ENCODE measurements around the gene PTPRU.

PTPRU gene

GRCh38 chr1:29317916-29318530, 81.7 kb downstream of the PTPRU start:
- TF ChIP-seq EZH2phosphoT487 (IDR thresholded peaks at IDR 0.05; ENCODE audit: borderline replicate concordance) (no peak), CTCF (conservative IDR thresholded peaks at IDR 0.05; ENCODE audit: low read length) (no peak)
- H3K9me3 ChIP-seq (ENCODE audit: insufficient read depth, low read depth, low read length) = no peaks in the 10 kb centered on the region
- no peaks in the 10 kb centered on the region for H3K27me3 ChIP-seq (ENCODE audit: insufficient read depth, low read length, poor library complexity, severe bottlenecking)
- H3K4me3 ChIP-seq (ENCODE audit: low read length, poor library complexity, severe bottlenecking) = no peak overlapping the region
- no peaks in the 10 kb centered on the region for H3K9me2 ChIP-seq (replicated peaks; ENCODE audit: low read depth, low read length)
- no peaks in the 10 kb centered on the region for H3F3A ChIP-seq (ENCODE audit: low read depth)
- H2AFZ ChIP-seq (ENCODE audit: low read length) = no peak overlapping the region
- H3K4me2 ChIP-seq (ENCODE audit: low read depth, low read length, poor library complexity, severe bottlenecking) = no peak overlapping the region
- H3K4me1 ChIP-seq (ENCODE audit: insufficient read depth, low read length, poor library complexity, severe bottlenecking) = no peaks in the 10 kb centered on the region
- no peaks in the 10 kb centered on the region for H4K20me1 ChIP-seq (ENCODE audit: insufficient read depth, low read length, poor library complexity, severe bottlenecking)
- H3K79me2 ChIP-seq (ENCODE audit: insufficient read depth, low read length) = no peaks in the 10 kb centered on the region
- H3K9ac ChIP-seq (ENCODE audit: low read depth, low read length, poor library complexity, severe bottlenecking) = no peak overlapping the region
- H3K36me3 ChIP-seq (ENCODE audit: insufficient read depth, low read length) = no peaks in the 10 kb centered on the region

GRCh38 chr1:29318724-29319123, 82.4 kb downstream of the PTPRU start:
- TF ChIP-seq EZH2phosphoT487 (IDR thresholded peaks at IDR 0.05; ENCODE audit: borderline replicate concordance) (no peak), CTCF (conservative IDR thresholded peaks at IDR 0.05; ENCODE audit: low read length) (no peak)
- no peaks in the 10 kb centered on the region for H4K20me1 ChIP-seq (ENCODE audit: insufficient read depth, low read length, poor library complexity, severe bottlenecking)
- no peaks in the 10 kb centered on the region for H3K27me3 ChIP-seq (ENCODE audit: insufficient read depth, low read length, poor library complexity, severe bottlenecking)
- H3K9ac ChIP-seq (ENCODE audit: low read depth, low read length, poor library complexity, severe bottlenecking) = no peak overlapping the region
- no peaks in the 10 kb centered on the region for H3K4me1 ChIP-seq (ENCODE audit: insufficient read depth, low read length, poor library complexity, severe bottlenecking)
- no peak overlapping the region for H3K4me2 ChIP-seq (ENCODE audit: low read depth, low read length, poor library complexity, severe bottlenecking)
- no peaks in the 10 kb centered on the region for H3K9me3 ChIP-seq (ENCODE audit: insufficient read depth, low read depth, low read length)
- H3K79me2 ChIP-seq (ENCODE audit: insufficient read depth, low read length) = no peaks in the 10 kb centered on the region
- H3K36me3 ChIP-seq (ENCODE audit: insufficient read depth, low read length) = no peaks in the 10 kb centered on the region
- no peaks in the 10 kb centered on the region for H3F3A ChIP-seq (ENCODE audit: low read depth)
- no peaks in the 10 kb centered on the region for H3K9me2 ChIP-seq (replicated peaks; ENCODE audit: low read depth, low read length)
- H3K4me3 ChIP-seq (ENCODE audit: low read length, poor library complexity, severe bottlenecking) = no peak overlapping the region
- no peak overlapping the region for H2AFZ ChIP-seq (ENCODE audit: low read length)

GRCh38 chr1:29319300-29320110, 83.2 kb downstream of the PTPRU start:
- Histone ChIP-seq H3F3A (ENCODE audit: low read depth) (no peaks in the 10 kb centered on the region), H3K4me2 (ENCODE audit: low read depth, low read length, poor library complexity, severe bottlenecking) (no peak overlapping the region), H3K9me3 (ENCODE audit: insufficient read depth, low read depth, low read length) (no peaks in the 10 kb centered on the region), H3K27me3 (ENCODE audit: insufficient read depth, low read length, poor library complexity, severe bottlenecking) (no peaks in the 10 kb centered on the region), H4K20me1 (ENCODE audit: insufficient read depth, low read length, poor library complexity, severe bottlenecking) (no peaks in the 10 kb centered on the region), H3K36me3 (ENCODE audit: insufficient read depth, low read length) (no peaks in the 10 kb centered on the region), H3K4me3 (ENCODE audit: low read length, poor library complexity, severe bottlenecking) (no peak overlapping the region), H3K9ac (ENCODE audit: low read depth, low read length, poor library complexity, severe bottlenecking) (no peak overlapping the region), H2AFZ (ENCODE audit: low read length) (no peak overlapping the region), H3K4me1 (ENCODE audit: insufficient read depth, low read length, poor library complexity, severe bottlenecking) (no peaks in the 10 kb centered on the region), H3K79me2 (ENCODE audit: insufficient read depth, low read length) (no peaks in the 10 kb centered on the region), H3K9me2 (replicated peaks; ENCODE audit: low read depth, low read length) (no peaks in the 10 kb centered on the region)
- TF ChIP-seq CTCF (conservative IDR thresholded peaks at IDR 0.05; ENCODE audit: low read length) (no peak), EZH2phosphoT487 (IDR thresholded peaks at IDR 0.05; ENCODE audit: borderline replicate concordance) (no peak)

Measured in Loucy (cell line).